ENCODE measurements around the gene SPRED1. TPM values are rescaled to one million over a fixed set of nuclear protein-coding genes. Genes with fewer than 3 reads are reported as not detected.

SPRED1 gene
- total RNA-seq, 4 donors from 2014 or later: 6.1 to 135 (median 26.6) TPM

GRCh38 chr15:38255690-38256089, 3.1 kb downstream of the SPRED1 start:
- H3K9me3 ChIP-seq: no peaks in the 10 kb centered on the region
- H3K36me3 ChIP-seq: no peaks in the 10 kb centered on the region
- H3K27me3 ChIP-seq: no peaks in the 10 kb centered on the region
- intact Hi-C loops (cut with DNase I; ENCODE audit: low total_unique reads): no loop called here
- H3K27ac ChIP-seq: peak overlapping the region in 1 of 2 donors; percentile 96
- H3K4me3 ChIP-seq: no peak overlapping the region
- TF ChIP-seq CTCF (IDR thresholded peaks at IDR 0.05) (no peak), POLR2A (IDR thresholded peaks at IDR 0.05) (no peak)
- no peaks in the 10 kb centered on the region for H3K4me1 ChIP-seq
- DNase-seq: no peak

- no peak overlapping the region for H3K27ac ChIP-seq
- no peak for DNase-seq
- intact Hi-C loops (cut with DNase I; ENCODE audit: low total_unique reads): no loop called here
These were observed 5.0 kb downstream of the SPRED1 start for GRCh38 chr15:38257676-38258075.

GRCh38 chr15:38259134-38259533, 6.5 kb downstream of the SPRED1 start:
- intact Hi-C loops (cut with DNase I; ENCODE audit: low total_unique reads): no loop called here
- Histone ChIP-seq H3K27me3 (no peaks in the 10 kb centered on the region), H3K4me3 (no peak overlapping the region), H3K27ac (no peak overlapping the region), H3K9me3 (no peaks in the 10 kb centered on the region), H3K36me3 (no peaks in the 10 kb centered on the region), H3K4me1 (no peaks in the 10 kb centered on the region)
- TF ChIP-seq CTCF (IDR thresholded peaks at IDR 0.05): no peak
- no peak for DNase-seq

More at GRCh38 chr15:38257676-38258075, 5.0 kb downstream of the SPRED1 start:
- no peaks in the 10 kb centered on the region for H3K27me3 ChIP-seq
- no peak for TF ChIP-seq POLR2A (IDR thresholded peaks at IDR 0.05)
- H3K9me3 ChIP-seq: no peaks in the 10 kb centered on the region
- H3K36me3 ChIP-seq: no peaks in the 10 kb centered on the region
- no peak overlapping the region for H3K4me3 ChIP-seq
- no peaks in the 10 kb centered on the region for H3K4me1 ChIP-seq

- Histone ChIP-seq H3K36me3 (no peaks in the 10 kb centered on the region), H3K9me3 (no peaks in the 10 kb centered on the region), H3K27me3 (no peaks in the 10 kb centered on the region), H3K4me3 (no peak overlapping the region), H3K4me1 (no peaks in the 10 kb centered on the region), H3K27ac (no peak overlapping the region)
- DNase-seq: no peak
- TF ChIP-seq POLR2A (IDR thresholded peaks at IDR 0.05): no peak
- no peak for TF ChIP-seq CTCF (IDR thresholded peaks at IDR 0.05)
- intact Hi-C loops (cut with DNase I; ENCODE audit: low total_unique reads): no loop called here
These were observed 7.4 kb downstream of the SPRED1 start for GRCh38 chr15:38260077-38260476.

- TF ChIP-seq POLR2A (IDR thresholded peaks at IDR 0.05) (no peak), CTCF (IDR thresholded peaks at IDR 0.05) (no peak)
- Histone ChIP-seq H3K36me3 (no peaks in the 10 kb centered on the region), H3K4me1 (no peaks in the 10 kb centered on the region), H3K27ac (no peak overlapping the region), H3K9me3 (no peaks in the 10 kb centered on the region), H3K4me3 (no peak overlapping the region), H3K27me3 (no peaks in the 10 kb centered on the region)
- no peak for DNase-seq
- intact Hi-C loops (cut with DNase I; ENCODE audit: low total_unique reads): no loop called here
These were observed 10.6 kb downstream of the SPRED1 start for GRCh38 chr15:38263251-38263650.

GRCh38 chr15:38263996-38264395, 11.4 kb downstream of the SPRED1 start:
- intact Hi-C loops (cut with DNase I; ENCODE audit: low total_unique reads): no loop called here
- H3K36me3 ChIP-seq: no peaks in the 10 kb centered on the region
- no peaks in the 10 kb centered on the region for H3K4me1 ChIP-seq
- no peaks in the 10 kb centered on the region for H3K27me3 ChIP-seq
- no peak for DNase-seq
- no peak overlapping the region for H3K4me3 ChIP-seq
- no peaks in the 10 kb centered on the region for H3K9me3 ChIP-seq
- TF ChIP-seq CTCF (IDR thresholded peaks at IDR 0.05) (no peak), POLR2A (IDR thresholded peaks at IDR 0.05) (no peak)
- no peak overlapping the region for H3K27ac ChIP-seq
